ENCODE data around the gene SLC9A3.
A peak's percentile ranks its signal among the peaks of the same experiment; 100 is the strongest.
"Not testable (repeated sequence)": the region's sequence is repeated elsewhere in the genome, so short reads cannot be mapped to it uniquely, and the experiment has no call there.

The SLC9A3 gene

DNA sequence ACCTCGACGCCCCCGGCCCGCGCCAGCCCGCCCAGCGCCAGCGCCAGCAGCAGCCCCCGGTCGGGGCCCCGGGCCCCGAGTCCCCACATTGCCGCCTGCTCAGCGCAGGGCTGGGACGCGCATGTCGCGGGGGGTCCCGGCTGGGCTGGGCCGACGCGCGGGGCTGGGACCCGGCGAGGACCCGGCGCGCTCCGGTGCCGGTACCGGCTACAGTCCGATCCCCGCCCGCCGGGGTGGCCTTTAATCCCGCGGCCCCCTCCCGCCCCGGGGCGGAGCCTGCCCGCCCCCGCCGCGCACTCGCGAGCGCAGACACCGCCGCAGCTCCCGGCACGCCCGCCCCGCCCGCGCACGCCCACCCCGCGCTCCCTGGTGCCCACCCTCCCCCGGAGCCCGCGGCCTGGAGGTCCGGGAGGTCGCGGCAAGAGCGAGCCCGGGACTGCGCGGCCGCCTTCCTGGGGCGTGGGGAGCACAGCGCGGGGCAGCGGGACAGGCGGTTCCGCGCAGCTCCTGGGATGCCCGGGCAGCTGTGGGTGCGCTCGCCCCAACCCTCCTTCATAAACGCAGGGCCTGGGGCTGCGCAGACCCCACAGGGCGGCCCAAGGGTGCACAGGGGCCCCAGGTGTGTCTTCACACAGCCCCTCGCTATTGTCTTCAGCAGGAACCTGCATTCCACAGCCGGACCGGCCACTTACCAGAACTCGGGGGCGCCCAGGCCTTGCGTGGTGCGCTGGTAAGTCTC, at the start of gene SLC9A3:
Gene SLC9A3, minus strand, starts transcription at position 216 of the 739 bp plus-strand sequence.
- no peak for DNase-seq

DNA sequence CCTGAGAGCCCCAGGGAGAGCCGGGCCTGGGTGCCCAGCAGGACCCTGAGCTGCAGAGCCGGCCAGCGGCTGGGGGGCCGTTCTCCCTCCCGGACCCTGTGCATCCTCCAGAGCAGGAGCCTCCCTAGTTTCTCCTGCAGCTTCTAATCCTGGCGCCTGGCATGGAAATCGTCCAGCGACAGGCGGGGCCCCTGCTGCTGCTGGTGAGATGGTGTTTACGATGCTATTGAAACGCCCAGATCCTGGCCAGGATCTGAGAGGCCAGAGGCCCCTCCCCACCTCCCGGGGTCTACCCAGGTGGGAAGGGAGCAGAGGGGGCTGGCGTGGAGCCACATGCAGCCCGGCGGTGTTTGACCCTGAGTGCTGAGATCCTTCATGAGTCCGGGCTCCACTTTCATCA, 49.7 kb upstream of the SLC9A3 start:
- DNase-seq, result no peak

DNA sequence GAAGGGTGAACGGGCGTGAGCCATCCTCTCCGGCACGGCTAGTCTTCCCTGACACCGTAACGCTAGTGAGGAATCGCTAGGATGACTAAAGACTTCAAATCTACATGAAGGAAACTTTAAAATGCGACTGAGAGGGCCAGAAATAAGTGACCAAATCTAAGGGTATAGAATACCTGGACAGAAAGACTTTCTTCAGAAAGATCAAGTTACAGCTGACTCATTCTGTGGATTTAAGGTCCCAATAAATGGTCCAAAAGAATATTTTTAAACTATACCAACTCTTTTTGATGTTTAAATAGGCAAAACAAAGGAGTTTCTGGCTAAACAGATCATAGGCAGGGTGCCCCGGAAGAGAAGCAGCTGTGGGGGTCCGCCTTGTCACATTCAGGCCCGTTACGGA, 49.0 kb upstream of the SLC9A3 start:
- no peak for DNase-seq

- no peak for DNase-seq
Observed at GRCh38 chr5:572398-573019, 48.3 kb upstream of the SLC9A3 start.

- no peak for DNase-seq
Observed at GRCh38 chr5:571791-572190, 47.5 kb upstream of the SLC9A3 start.

DNA sequence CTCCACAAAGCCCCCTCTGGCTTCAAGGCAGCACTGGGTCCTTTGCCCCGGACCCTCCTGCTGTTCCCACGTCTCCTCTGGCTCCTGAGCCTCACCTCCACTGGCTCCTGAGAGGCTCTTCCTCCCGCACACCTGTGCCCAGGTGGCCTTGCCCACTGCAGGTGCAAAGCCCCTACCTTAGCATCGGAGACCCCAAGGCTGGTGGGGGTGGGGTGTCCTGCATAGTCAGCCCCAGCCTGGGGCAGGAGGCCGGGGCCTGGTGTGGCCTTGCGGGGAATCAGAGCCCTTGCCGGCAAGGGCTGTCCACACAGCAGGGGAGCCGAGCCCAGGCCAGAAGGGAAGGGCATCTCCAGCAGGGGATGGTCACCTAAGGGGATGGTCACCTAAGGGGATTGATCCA, 46.6 kb upstream of the SLC9A3 start:
- DNase-seq, result no peak

DNA sequence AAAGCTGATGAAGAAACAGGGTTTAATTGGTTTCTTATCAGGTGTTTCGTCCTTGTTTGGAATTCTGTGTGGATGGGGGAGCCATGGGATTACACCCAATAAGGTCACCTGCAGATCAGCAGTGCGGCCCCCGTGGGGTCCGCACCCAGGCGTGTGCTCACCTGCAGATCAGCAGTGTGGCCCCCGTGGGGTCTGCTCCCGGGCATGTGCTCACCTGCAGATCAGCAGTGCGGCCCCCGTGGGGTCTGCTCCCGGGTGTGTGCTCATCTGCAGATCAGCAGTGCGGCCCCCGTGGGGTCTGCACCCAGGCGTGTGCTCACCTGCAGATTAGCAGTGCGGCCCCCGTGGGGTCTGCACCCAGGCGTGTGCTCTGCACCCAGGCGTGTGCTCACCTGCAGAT, 46.2 kb upstream of the SLC9A3 start:
- DNase-seq, result no peak

- no peak for DNase-seq
Observed at GRCh38 chr5:569868-570361, 45.7 kb upstream of the SLC9A3 start.

DNA sequence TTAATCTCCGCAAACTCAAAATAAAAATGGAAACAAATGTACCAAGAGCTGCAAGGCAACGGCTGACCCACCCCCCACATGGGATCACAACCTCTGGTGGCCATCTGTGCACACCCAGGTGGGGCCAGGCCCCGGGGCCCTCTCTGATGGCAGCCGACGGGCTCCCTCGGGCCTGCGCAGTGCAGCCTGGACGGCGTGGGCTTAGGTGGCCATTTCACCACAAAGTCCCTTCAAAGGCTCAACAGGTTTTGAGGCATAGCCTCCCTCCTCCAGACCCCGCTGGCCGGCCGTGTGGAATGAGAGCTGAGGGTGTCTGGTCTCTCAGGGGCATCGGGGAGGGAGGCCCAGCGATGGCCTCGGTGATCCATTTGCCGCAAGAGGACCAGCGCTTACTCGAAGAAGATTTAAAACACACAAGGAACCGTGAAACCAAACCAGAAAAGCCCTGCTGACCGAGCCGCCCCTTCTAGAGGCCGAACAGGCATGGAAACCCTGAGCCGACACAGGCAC, 45.2 kb upstream of the SLC9A3 start:
- DNase-seq, result no peak

- DNase-seq, result no peak
Observed at GRCh38 chr5:568809-569208, 44.6 kb upstream of the SLC9A3 start.

GRCh38 chr5:568061-568781, 44.0 kb upstream of the SLC9A3 start:
- no peak for DNase-seq

DNA sequence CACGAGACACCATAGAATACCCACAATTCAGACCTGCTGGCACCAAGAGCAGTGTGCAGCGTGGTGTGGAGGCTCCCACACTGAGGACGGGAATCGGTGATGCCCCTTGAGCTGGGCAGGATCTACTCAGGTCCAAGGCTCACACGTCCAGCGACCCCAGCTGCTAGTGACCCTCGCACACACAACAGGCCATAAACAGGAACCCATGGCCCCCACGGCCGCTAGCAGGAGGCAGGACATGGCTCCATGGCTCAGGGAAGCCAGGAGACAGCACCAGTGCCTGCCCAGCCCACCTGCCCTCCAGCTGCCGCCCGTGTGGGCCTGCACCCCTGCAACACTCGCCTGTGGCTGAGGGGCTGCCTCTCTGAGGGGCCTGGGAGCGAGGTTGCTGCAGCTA, 43.4 kb upstream of the SLC9A3 start:
- no peak for DNase-seq

GRCh38 chr5:566636-567309, 42.5 kb upstream of the SLC9A3 start:
- no peak for DNase-seq

- peak; percentile 13 for DNase-seq
Observed at GRCh38 chr5:565782-566440, 41.7 kb upstream of the SLC9A3 start.

- no peak for DNase-seq
Observed at GRCh38 chr5:561408-561807, 37.2 kb upstream of the SLC9A3 start.

DNA sequence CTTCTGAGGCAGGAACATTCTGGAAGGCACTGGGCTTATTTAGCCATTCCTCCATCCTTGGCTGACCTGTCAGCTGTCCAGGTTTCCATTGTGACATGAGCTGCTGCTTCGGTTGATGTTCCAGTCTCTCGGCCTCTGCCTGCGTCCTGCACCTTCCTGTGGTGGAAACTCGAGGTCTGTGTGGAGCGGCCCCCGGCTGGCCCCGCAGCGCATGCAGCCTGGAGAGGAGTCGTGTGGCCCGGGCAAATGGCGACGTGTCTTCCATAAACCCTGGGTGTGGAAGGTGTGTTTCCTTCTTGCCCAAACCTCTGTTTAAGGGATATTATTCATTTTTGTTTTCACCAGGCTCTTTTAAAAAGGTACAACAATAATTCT, 36.5 kb upstream of the SLC9A3 start:
- no peak for DNase-seq

- DNase-seq, result no peak
Observed at GRCh38 chr5:558871-559503, 34.7 kb upstream of the SLC9A3 start.

- DNase-seq, result no peak
Observed at GRCh38 chr5:558326-558725, 34.1 kb upstream of the SLC9A3 start.

- not testable (repeated sequence) for DNase-seq
Observed at GRCh38 chr5:557917-558316, 33.7 kb upstream of the SLC9A3 start.

- no peak for DNase-seq
Observed at GRCh38 chr5:556909-557441, 32.7 kb upstream of the SLC9A3 start.

GRCh38 chr5:555058-555623, 30.9 kb upstream of the SLC9A3 start:
- DNase-seq, result no peak

Data from fibroblast of skin of right quadriceps (primary cell).